GM19193 (cell line): ENCODE results near the gene PRICKLE1.

Experiments used
- POLR2A ChIP-seq: IDR thresholded peaks from 4 replicates; pipeline ENCODE4 v1.6.1; 2011; ENCODE audit not compliant: insufficient read depth, insufficient read length; ENCODE audit errors: extremely low read depth

The PRICKLE1 gene

DNA sequence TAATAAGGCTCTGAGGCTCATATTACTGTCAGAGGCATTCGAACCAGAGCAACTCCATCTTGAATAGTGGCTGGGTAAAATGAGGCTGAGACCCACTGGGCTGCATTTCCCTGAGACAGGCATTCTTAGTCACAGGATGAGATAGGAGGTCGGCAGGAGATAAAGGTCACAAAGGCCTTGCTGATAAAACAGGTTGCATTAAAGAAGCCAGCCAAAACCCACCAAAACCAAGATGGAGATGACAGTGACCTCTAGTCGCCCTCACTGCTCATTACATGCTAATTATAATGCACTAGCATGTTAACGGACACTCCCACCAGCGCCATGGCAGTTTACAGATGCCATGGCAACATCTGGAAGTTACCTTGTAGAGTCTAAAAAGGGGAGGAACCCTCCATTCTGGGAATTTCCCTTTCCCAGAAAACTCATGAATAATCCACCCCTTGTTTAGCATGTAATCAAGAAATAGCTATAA, 18.1 kb upstream of the PRICKLE1 start:
- TF ChIP-seq POLR2A = no peak

DNA sequence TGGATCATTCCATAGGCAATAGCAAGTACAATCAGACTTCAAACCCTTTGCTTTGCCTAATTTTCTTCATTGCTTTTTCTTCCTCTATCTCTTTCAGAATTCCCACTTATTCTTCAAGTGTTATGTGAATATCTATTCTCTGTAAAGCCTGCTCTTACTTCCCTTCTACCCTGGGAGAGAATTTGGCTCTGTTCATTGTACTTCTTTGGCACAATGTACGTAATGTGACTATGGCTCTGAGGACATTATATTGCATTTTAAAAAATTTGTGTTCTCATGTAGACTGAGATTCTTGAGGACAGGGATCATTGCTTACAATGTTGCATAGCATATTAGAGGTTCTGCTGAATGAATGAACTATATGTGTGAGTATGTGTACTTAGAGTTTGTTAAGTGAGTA, 16.9 kb upstream of the PRICKLE1 start:
- TF ChIP-seq POLR2A = no peak

DNA sequence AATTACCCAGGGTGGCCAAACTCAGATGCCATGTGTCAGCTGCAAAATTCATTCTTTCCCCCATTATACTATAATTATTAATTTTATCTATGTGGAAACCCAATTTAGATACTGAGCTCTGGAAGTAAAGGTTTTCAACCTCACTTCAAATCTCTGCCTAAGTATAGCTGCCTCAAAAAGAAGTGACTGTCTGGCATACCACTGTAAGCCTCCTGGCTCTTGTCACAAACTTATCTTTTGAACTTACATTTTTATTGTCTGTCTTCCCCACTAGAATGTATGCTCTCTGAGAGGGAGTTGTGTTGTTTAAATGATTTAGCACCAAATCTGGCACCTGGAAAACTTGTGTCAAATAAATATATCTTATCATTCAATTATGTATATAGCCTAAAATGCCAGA, 16.1 kb upstream of the PRICKLE1 start:
- no peak for TF ChIP-seq POLR2A

DNA sequence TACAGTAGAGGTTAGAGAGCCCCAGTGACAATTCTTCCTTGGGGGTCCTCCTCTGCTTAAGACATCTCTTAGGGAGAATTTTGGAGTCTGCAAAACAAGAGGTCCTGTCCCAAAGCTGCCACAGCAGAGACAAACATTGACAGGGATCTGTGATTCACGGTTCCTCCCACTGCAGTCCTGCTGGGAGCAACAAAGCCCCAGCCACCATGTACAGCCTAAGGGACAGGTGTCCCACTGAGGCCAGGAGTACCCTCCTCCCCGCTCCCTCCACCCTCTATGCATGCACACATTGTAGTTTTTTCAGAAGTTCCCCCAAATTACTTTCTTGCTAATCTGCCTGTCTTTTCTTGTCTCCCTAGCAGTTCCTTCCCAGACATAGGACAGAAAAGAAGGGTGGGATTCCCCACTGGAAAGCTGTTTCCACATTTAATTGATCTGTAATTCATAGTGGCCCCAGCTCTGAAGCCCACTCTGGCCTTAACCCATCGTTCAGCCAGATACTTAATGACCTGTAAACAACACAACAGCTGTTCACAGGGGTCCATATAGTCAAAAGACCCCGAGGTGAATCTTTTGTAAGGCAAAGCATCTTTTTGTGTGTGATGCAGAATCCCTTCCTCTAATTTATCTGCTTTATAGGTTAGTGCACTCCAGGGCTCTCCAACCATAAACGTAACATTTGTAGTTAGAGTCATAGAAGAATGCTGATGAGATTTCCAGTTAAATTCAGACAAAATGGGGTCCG, 13.9 kb upstream of the PRICKLE1 start:
- no peak for TF ChIP-seq POLR2A

DNA sequence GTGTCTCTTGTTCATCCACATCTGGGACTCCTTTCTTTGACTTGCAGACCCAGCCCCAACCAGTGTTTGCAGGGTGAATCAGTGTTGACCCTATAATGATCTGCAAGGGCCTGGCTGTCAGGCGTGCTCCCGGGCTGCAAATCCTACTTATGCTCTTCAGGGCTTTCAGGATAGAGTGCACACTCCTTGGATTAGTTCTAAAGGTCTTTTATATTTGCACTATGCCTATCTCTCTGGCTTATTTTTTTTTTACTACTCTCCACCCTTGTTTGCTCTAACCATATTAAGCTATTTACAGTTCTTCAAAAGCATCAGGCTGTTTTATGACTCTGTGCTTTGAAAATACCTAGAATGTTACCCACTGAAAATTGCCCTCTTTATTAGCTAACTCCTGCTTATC, 4.3 kb upstream of the PRICKLE1 start:
- TF ChIP-seq POLR2A = no peak

DNA sequence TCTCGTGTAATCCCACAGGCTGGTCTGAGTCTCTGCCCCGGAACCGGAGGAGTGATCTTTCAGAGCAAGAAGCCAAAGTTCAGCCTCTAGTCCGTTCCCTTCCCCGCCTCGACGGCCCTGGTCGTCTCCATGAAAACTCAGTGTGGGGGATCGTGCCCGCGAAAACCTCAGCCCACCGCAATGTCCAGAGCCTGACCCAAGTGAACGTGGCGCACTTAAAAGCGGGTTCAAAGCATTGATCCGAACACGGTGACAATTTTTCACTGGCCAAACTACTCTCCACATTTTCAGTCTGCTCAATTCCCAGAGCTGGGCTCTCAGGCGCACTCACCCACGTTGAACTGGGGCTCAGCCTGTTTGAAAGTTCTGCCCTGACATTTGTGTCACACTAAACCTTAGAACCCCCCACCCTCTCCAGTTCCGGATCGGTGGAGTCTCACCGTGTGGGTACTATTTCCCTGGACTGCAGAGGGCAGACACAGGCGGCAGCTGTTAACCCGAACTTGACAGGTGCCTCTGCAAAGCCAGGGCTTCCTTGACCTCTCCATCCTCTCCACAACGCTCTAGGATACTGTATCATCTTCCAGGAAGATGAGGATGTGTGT, 886 bp upstream of the PRICKLE1 start:
- no peak for TF ChIP-seq POLR2A

DNA sequence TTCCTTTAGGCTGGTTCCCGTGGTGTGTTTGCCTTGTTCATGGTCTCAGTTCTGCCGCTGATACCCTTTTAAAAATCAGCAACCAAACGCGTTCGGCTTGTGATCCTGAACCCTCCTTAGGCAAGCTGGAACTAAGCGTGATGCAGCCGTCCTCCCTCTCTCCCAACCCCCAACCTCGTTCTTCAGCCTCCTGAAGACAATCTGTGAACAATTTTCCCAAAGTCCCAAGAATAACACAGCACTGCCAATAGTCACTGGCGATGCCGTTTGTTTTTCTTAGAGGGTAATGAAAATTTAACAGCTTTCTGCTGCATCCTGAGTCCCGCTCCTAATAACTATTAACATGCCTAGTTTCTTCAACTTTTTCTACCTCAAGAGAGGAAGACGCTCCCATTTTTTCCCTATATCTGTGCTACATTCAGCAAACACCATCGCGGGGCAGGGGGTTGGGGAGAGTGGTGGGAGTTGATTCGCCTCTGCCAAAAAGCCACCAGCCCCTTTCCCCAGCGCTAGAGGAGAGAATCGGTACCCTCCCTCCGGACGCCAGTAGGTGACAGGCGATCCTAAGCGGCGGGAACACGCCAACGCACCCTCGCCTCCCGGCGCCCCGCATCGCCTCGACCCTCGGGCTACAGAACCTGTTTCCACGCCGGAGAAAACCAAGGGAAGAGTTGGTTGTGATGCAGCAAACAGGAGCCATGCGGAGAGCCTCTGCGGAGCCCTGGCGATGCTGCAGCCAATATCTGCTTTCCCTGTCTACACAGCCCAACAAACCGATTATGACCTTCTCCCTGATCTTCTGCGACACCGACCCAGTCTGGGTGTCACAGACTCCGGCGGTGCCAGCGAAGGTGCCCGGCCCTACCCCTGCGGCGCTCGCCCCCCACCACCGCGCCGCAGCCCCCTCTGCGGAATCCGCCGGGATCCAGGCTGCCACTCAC, 752 bp downstream of the PRICKLE1 start:
- TF ChIP-seq POLR2A = no peak

DNA sequence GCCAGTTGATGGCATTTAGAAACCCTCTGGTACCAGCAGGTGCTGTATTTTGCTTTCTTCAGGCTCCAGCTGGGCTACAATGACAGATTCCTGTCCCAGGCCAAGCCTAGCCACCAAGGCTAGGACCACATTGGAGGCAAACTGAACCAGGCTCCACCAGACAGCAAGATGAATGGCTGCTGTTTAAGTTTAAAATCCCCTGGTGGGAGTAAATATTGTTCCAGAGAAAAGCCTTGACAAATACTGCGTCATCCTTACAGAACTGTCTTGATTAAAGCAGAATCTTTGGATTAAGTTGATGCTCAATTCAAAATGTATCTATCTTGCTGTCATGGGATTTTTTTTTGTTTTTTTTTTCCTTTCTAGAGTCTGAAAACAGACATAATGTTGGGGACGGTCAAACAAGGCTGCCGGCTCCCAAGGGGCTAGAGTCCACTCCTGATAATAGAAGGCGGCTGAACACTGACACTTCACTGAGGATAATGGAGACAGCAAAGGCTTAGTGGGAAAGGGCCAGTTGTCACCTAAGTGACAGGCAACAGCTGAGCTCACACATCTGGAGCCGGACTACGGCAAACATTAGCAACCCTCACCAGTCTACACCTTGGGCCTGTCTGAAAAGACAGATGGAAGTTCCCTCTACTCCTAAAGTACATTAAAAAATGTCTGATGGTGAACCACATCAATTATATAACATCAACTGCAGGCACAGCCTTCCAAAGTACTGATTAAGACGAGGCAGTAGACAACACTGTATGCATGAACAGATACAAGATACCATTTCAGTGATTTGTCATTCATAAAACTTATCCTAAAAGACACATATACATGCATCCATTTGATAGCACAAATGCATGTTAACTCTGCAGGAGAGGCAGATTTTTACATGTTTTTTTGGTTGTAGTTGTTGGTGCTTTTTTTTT, 1.7 kb downstream of the PRICKLE1 start:
- TF ChIP-seq POLR2A = no peak

DNA sequence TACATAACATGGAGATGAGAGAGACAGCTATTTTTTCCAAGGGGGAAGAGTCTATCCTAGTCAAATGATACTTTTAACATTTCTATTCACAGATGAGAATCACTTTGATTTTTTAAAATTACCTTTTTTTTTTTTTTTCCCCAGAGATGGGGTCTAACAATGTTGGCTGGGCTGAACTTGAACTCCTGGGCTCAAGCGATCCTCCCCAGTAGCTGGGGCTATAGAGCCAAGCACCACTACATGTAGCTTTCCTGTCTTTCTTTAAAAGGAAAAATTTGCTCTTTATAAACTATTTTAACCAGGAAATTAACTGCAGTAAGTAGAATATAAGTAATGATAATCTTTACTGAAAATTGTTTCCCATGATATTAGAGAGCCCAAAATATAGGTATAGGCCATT, 3.3 kb downstream of the PRICKLE1 start:
- TF ChIP-seq POLR2A = no peak

DNA sequence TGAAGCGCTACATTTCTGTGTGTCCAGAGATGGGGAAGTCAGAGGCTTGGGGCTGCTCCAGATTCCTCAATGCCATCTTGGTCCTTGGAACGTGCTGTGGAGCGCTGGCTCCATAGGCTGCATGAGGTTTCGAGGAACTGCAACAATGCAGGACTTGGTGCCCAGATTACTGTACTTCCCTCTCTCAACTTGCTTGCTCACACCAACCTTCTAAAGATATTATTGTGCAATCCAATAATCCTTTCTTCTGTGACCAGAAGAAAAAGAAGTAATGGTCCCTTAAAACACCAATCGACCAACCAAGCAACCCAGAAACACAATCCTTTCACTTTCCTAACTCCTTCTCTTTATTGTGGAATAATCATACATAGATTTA, 3.7 kb downstream of the PRICKLE1 start:
- no peak for TF ChIP-seq POLR2A

DNA sequence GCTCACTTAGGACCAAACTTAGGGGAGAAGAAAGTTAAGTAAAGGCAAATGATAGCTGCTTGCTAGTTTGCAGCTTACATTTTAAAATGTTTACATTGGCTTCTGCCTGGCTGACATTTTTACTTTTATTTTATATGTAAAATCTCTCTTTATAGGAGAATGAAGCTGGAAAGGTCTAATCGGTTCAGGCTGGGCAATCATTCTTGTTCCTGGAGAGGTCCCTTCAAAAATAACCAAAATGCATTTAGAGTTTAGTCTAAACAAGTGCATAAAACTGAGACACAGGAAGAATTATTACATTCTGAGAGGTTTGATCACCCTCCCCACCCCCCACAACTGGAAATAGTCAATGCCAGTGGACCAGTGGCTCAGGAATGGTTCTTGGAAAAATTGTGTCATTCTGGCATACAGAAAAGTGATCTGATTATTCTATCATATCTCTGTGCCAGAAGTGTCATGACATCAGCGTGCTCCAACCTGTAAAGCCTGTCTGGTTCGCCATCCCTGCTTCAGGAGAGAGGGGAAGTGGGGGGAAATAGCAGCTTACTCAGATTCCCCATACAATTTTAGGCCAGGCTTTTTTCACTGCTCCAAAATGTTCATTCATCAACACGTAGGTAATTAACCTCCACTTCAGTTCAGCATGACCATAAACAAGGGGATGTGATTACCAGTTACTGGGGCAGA, 4.2 kb downstream of the PRICKLE1 start:
- TF ChIP-seq POLR2A = no peak

DNA sequence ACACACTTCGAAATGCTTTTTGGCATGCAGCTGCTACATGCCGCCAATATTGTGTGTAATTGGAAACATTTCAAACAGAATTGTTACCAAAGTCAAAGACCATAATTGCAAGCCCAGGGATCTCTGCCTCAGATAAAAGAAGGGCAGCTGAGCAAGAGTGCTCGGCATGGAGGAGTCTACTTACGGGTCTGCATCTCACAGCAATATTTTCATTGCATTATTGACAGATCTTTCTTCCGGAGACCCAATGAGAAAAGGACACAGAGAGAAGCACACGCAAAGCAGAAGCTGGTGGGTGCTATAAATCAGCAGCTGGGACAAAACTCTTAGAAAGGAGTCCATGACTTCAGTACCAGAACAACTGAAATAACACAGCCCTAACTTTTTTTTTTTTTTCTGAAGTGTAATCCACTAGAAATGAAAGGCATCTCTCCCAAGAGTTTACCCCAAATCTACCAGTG, 4.9 kb downstream of the PRICKLE1 start:
- no peak for TF ChIP-seq POLR2A

DNA sequence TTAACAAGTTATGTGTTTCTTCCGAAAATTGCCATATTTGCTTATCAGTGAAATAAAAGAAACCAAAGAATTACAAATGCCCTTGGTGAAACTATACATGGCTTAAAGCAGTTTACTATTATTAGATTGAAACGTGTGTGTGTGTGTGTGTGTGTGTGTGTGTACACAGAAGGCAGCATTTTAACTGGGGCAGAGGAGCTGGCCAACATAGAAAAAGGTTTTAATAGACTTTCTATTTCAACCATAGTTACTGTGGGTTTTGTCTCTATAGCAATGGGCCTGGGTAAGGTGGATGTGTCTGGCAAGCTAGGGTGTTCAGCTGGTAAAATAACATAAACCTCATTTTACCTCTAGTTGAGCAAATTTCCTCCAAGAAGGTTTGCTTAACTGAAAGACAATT, 6.5 kb downstream of the PRICKLE1 start:
- no peak for TF ChIP-seq POLR2A

DNA sequence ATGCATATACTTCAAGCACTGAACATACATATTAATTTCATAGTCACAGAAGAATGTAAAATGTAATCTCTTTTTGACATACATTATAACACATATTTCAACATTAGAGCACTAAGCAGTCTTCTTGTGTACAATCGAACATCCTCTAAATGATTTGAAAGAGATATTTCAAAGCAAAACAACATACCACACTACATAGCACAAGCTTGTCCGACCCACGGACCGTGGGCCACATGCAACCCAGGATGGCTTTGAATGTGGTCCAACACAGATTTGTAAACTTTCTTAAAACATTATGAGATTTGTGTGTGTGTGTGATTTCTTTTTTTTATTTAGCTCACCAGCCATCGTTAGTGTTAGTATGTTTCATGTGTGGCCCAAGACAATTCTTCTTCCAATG, 7.0 kb downstream of the PRICKLE1 start:
- no peak for TF ChIP-seq POLR2A
